Neutrophil (primary cell): Measurements from ENCODE around the gene HERC6.
"Not testable (repeated sequence)": the region's sequence is repeated elsewhere in the genome, so short reads cannot be mapped to it uniquely, and the experiment has no call there.

ENCODE experiments used
- H3K27ac ChIP-seq: fragments of 200-600 bp; sonication (generic); 2 replicates; pipeline ENCODE4 v1.5.1; 2016; ENCODE audit warnings: mild to moderate bottlenecking, moderate library complexity
- H3K27me3 ChIP-seq: fragments of 200-600 bp; sonication (generic); 2 replicates; pipeline ENCODE4 v1.6.0; 2016; ENCODE audit warnings: mild to moderate bottlenecking
- H3K36me3 ChIP-seq: fragments of 200-600 bp; sonication (generic); 2 replicates; pipeline ENCODE4 v1.5.1; 2017
- H3K4me1 ChIP-seq, 2 experiments: fragments of 200-600 bp in 1 of 2; sonication (generic) in 1 of 2; 1 replicate in 1 of 2; 2 replicates in 1 of 2; pipeline versions ENCODE4 v1.5.1 to v1.6.1; 2013 to 2016; ENCODE audit warnings: low read depth in 1 of 2, low read length in 1 of 2, mild to moderate bottlenecking in 1 of 2, moderate library complexity in 1 of 2; ENCODE audit not compliant: control insufficient read depth in 1 of 2, insufficient read depth in 1 of 2
- H3K4me3 ChIP-seq, 2 experiments: fragments of 200-600 bp in 1 of 2; sonication (generic) in 1 of 2; 1 replicate in 1 of 2; 2 replicates in 1 of 2; pipeline ENCODE4 v1.5.1; 2013 to 2016; ENCODE audit warnings: low read depth in 1 of 2, low read length in 1 of 2, mild to moderate bottlenecking in 1 of 2, moderate library complexity in 1 of 2
- H3K9me3 ChIP-seq: fragments of 200-600 bp; sonication (generic); 2 replicates; pipeline ENCODE4 v1.5.1; 2016
- CTCF ChIP-seq: fragments of 200-600 bp; sonication (generic); IDR thresholded peaks from 2 replicates; pipeline ENCODE4 v1.5.1; 2016; ENCODE audit warnings: antibody characterized with exemption

HERC6 gene

GRCh38 chr4:88369180-88369812 lies 9.4 kb upstream of the HERC6 start:
- not testable (repeated sequence) for H3K36me3 ChIP-seq, H3K4me3 ChIP-seq, H3K27ac ChIP-seq, H3K9me3 ChIP-seq, H3K27me3 ChIP-seq, H3K4me1 ChIP-seq
- peak; percentile 17 for TF ChIP-seq CTCF

- Histone ChIP-seq H3K9me3 (no peaks in the 10 kb centered on the region), H3K27me3 (peaks cover 7% of the 10 kb centered on the region), H3K27ac (peak overlapping the region; percentile 35), H3K4me3 (no peak overlapping the region), H3K36me3 (no peaks in the 10 kb centered on the region), H3K4me1 (peaks cover 6 to 7% of the 10 kb centered on the region in 2 experiments)
- no peak for TF ChIP-seq CTCF
These were observed 2.5 kb downstream of the HERC6 start for GRCh38 chr4:88381123-88381522.

- H3K36me3 ChIP-seq: no peaks in the 10 kb centered on the region
- peaks cover 3% of the 10 kb centered on the region for H3K27me3 ChIP-seq
- no peaks in the 10 kb centered on the region for H3K9me3 ChIP-seq
- no peak overlapping the region for H3K4me3 ChIP-seq
- peak overlapping the region; percentile 17 for H3K27ac ChIP-seq
- H3K4me1 ChIP-seq: peaks cover 6 to 7% of the 10 kb centered on the region in 2 experiments
- no peak for TF ChIP-seq CTCF
These were observed 4.0 kb downstream of the HERC6 start for GRCh38 chr4:88382621-88383020.

GRCh38 chr4:88390128-88390527 lies 11.5 kb downstream of the HERC6 start:
- Histone ChIP-seq H3K36me3 (no peaks in the 10 kb centered on the region), H3K27ac (no peak overlapping the region), H3K4me3 (no peak overlapping the region), H3K27me3 (no peaks in the 10 kb centered on the region), H3K4me1 (no peaks in the 10 kb centered on the region), H3K9me3 (no peaks in the 10 kb centered on the region)
- TF ChIP-seq CTCF: no peak

- Histone ChIP-seq H3K36me3 (no peaks in the 10 kb centered on the region), H3K4me3 (no peak overlapping the region), H3K4me1 (no peaks in the 10 kb centered on the region), H3K27me3 (no peaks in the 10 kb centered on the region), H3K27ac (no peak overlapping the region), H3K9me3 (no peaks in the 10 kb centered on the region)
- TF ChIP-seq CTCF: no peak
These were observed 13.1 kb downstream of the HERC6 start for GRCh38 chr4:88391703-88392102.

- Histone ChIP-seq H3K36me3 (no peaks in the 10 kb centered on the region), H3K4me1 (no peaks in the 10 kb centered on the region), H3K27me3 (no peaks in the 10 kb centered on the region), H3K27ac (no peak overlapping the region), H3K4me3 (no peak overlapping the region), H3K9me3 (no peaks in the 10 kb centered on the region)
- TF ChIP-seq CTCF: no peak
These were observed 18.0 kb downstream of the HERC6 start for GRCh38 chr4:88396681-88397080.
